HG03175 (cell line): ENCODE results near the gene BAIAP2L1.
"Not testable (repeated sequence)": the region's sequence is repeated elsewhere in the genome, so short reads cannot be mapped to it uniquely, and the experiment has no call there.

Experiments
- ATAC-seq: cut with Tn5 transposase; IDR thresholded peaks from one replicate; pipeline ENCODE4 v1.9.1; 2021; ENCODE audit warnings: mild to moderate bottlenecking, moderate library complexity; ENCODE audit not compliant: unreplicated experiment

BAIAP2L1 gene

GRCh38 chr7:98324782-98325181 is 76.1 kb downstream of the BAIAP2L1 start:
- ATAC-seq, result no peak

DNA sequence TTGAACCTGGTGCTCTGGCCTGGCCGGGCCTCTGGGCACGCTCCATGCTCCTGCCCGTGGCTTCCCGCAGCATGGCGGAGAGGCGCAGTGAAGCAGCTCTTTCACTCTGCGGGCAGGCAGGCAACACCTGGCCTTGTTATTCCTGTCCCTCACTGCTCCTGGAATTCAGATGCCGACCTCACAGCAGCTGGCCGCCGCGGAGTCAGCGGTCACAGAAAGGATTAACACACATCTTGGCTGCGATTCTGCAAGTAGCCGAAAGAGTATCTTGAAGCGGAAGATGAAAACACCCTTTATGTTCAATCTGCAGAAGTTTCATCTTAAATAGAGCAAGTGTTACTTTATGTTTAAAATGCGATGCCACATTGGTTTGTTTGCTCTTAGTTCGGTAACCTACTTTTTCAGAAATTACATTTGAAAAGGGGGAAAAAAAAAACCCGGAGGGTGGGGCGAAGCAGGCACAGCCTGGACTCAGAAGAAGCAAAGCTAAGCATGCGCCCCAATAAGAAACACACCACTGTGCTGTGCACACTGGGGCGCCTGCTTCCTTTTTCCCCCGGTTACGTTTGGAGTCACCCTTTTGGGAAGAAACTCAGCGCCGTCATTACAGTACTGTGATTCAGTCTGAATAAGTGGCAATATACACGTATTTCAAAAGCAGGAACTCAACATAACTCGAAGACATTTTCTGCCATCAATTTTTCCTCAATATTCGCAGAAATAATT is 77.1 kb downstream of the BAIAP2L1 start:
- ATAC-seq, result no peak

- no peak for ATAC-seq
Measured at GRCh38 chr7:98322331-98323270, 78.3 kb downstream of the BAIAP2L1 start.

GRCh38 chr7:98321301-98321700 is 79.6 kb downstream of the BAIAP2L1 start:
- ATAC-seq, result no peak

DNA sequence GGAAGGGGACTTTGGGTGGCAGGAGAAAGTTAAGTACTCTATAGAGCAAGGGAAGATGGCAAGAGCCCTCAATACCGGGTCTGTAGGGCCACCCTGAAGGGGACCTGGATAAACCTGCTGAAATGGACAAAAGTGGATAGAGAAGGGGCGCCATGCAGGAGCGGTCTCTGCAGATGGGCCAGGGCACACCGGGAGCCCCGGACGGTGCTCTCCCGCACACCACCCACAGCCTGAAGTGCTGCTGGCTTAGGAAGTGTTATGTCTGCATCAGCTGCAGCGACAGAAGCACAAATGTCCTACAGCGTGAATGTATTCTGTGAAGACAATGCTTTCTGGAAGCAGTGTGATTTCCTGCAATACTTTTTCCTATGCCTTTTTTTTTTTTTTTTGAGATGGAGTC is 81.7 kb downstream of the BAIAP2L1 start:
- ATAC-seq, result no peak

DNA sequence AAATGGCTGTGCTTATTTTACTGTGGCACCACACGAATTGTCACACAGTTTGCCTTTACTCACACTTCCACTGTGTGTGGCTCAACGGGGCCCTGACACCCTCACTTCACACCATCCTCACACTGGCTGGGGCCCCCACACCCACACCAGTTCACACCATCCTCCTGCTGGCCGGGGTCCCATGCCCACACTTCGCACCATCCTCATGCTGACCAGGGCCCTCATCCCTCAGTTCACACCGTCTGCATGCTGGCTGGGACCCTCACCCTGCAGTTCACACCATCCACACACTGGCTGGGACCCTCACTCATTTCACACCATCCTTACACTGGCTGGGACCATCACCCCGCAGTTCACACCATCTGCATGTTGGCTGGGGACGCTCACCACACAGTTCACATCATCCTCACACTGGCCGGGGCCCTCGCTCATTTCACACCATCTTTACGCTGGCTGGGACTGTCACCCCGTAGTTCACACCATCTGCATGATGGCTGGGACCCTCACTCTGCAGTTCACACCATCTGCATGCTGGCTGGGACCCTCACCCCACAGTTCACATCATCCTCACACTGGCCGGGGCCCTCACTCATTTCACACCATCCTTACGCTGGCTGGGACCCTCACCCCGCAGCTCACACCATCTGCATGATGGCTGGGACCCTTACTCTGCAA is 83.4 kb downstream of the BAIAP2L1 start:
- no peak for ATAC-seq

DNA sequence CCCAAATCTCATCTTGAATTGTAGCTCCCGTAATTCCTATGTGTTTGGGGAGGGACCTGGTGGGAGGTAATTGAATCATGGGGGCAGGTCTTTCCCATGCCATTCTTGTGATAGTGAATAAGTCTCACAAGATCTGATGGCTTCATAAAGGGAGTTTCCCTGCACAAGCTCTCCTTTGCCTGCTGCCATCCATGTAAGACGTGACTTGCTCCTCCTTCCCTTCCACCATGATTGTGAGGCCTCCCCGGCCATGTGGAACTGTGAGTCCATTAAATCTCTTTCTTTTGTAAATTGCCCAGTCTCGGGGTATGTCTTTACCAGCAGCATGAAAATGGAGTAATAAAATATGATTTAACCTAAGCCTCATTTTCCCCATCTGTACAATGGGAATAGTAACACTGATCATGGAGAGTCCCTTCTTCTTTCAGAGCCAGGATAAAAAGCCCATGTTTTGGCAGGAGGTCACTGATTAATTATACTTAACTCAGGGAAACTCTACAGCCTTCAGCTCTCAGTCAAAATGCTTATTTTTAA is 84.8 kb downstream of the BAIAP2L1 start:
- not testable (repeated sequence) for ATAC-seq

DNA sequence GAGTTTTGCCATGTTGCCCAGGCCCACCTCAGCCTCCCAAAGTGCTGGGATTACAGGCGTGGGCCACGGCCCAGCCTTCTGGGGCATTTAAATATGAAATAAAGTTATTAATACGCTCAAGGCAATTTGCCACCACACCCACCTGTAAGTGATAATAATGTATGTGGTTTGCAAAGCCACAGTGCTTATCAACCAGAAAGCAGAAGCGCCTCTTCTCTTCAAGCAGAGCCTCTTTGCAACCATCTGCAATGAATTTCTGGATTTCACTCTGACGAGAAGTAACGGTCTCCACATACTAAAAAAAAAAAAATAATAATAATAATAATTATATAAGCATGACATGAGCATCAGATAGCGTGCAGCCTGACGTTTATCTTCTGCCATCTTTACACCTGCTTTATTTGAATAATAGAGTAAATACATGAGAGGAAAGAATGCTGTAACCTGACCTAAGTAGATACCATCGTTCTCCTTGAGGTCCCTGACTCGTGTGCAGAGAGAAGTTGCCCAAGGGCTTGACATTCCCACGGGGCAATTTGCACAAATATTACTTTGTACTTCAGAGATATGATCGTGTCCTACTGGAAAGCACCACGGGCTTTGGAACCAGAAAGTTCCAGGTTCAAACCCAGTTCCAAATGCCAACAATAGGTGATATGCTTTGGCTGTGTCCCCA is 85.4 kb downstream of the BAIAP2L1 start:
- ATAC-seq, result peak; percentile 84

GRCh38 chr7:98314469-98314868 is 86.4 kb downstream of the BAIAP2L1 start:
- ATAC-seq, result no peak

DNA sequence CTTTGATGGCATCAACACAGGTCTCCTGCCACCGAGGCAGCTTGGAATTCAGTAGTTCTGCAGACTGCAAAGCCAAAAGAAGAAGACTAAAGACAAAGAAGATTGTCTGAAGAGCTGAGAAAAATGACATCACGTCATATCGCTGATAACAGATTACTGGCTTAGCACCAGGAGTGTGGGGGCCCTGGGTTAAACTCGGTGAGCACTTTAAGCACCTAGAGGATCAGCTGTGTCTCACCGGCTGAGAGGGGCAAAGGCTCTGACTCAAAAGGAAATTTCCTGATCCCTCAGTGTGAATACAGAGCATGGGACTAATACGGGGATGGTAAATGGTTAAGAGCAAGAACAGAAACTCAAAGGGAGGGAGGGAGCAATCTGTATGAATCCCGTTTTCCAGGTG is 88.7 kb downstream of the BAIAP2L1 start:
- ATAC-seq, result no peak

GRCh38 chr7:98309566-98309965 is 91.3 kb downstream of the BAIAP2L1 start:
- no peak for ATAC-seq

DNA sequence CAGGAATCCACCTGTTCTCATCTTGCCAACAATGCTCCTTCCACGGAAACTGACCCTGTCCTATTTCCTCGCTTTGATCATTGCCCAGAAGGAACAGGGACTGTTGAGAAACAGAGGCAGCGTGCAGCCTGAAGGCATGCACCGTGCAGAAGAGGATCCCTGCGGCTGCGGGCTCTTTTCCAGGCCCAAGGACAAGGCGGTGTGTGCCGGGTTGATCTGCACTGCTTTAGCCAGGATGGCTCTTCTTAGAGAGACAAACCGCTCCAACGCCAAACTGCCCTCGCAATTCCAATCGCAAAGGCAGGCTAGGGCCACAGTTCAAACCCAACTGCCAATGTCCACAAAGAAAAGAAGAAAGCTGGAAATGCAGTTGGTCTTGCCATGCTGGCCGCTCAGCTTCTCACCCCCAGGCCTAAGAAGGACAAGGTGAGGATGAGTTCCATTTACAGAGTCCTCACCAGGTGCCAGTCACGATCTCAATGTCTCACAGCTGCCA is 92.9 kb downstream of the BAIAP2L1 start:
- ATAC-seq, result no peak

DNA sequence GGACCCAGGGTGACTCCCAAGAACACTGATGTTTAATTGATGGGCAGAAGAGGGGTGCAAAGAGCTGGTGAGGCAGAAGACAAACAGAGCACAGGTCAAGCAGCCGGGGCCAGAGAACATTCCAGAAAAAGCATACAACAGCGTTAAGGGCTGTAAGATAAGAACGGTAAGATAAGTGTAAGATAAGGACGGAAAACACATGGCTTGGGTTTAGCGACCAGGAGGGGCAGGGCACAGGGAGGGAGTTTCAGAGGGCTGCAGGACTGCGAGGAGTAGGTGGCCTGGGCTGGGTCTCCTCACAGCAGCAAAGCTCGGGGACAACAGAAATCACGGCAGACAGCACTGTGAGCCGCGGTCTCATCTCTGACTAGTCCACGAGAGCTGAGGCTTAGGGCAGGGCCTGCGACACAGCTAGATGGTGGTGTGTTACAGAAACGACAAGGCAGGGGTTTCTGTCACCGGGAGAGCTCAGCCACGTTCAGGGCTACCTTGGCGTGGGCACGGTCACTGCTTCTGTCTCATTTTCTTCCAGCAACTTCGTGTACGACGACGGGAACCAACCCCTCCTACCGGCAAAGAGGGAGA is 94.8 kb downstream of the BAIAP2L1 start:
- no peak for ATAC-seq

DNA sequence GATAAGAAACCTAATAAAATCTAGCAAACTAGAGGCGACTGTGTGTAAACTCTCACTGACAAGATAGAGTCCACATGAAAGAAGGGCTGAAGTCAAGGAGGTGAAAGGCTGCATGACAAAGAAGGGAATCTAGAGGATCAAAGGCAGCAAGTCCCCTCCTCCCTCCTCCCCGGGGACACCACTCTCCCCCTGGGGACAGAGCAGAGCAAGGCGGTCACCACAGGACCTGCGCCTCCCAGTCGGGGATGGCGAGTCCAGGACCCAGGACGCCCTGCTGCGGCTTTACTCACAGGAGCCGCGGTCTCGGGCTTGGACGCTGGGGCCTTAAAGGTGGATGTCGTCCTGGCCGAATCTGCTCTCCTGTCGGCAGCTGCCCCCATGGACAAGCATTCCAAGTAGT is 97.0 kb downstream of the BAIAP2L1 start:
- no peak for ATAC-seq

GRCh38 chr7:98303176-98303865 is 97.6 kb downstream of the BAIAP2L1 start:
- no peak for ATAC-seq

GRCh38 chr7:98301693-98302470 is 99.0 kb downstream of the BAIAP2L1 start:
- ATAC-seq, result no peak

DNA sequence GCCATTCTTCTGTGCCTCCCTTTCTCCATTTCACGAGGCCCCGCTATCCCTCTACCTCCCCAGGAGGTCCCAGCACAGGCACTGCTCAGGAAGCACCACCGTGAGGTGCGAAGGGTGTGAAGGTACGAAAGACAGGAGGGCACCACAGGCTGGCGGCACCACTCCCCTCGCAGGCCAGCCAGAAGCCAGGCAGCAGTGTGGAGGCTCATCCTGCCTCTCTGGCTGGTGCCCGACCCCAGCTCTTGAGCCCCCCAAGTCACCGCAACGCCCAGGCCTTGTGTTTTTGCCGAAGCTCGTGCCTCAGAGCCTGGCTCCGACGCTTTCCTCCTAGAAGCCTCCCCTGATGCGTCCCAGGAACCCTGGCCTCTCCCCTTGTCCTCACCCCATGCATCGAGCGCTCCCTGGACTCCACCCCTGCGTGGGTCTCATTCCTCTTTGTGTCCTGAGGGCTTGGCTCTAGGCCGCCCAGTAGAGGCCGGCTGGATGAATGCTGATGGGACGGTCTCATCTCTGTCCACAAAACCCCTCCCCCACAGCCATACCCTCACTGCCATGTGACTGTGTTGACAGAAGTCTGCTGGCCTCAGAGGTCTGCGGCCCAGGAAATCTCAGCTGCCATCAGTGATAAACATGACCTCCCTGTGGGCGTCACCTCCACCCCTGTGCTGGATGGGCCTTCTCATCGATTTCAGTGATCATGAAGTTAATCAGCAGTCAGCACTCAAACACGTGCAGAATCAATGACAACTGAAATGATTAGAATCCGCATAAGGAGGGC is 100.1 kb downstream of the BAIAP2L1 start:
- no peak for ATAC-seq
